ENCODE data around the gene DAPK2. TPM values are rescaled to one million over a fixed set of nuclear protein-coding genes. Genes with fewer than 3 reads are reported as not detected.

DAPK2 gene
- total RNA-seq, 1 donor from 2014 or later, result 9.0 TPM

DNA sequence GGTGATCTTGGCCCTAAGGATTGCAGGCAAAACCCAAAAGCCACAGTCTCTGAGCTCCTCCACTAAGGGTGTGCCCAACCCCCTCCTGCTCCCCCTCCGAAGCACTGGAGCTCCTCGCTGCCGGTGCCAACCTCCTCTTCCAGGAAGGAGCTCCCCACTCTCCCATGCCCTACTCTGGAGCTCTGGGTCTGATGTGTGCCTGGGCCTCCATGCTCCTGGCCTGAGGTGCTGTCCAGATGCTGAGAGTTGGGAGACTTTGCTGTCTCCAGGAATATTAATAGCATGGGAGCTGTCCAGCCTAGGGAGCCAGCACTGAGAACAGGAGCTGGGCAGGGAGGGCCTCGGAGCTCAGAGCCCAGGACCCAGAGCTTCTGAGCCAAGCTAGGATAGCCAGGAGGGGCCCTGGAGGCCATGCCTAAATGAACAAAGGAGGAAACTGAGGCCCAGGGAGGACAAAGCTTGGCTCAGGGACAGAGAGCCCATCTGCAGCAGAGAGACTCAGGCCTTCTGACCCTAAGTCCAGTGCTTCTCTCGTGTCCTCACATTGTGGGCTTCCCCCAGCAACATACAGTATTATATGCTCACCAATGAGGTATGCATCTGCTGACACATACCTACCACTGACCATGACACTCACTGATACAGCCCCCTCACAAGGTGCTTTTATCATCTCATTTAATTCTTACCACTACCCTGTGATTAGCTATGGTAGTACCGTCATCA lies 175.6 kb downstream of the DAPK2 start:
- DNase-seq (ENCODE audit: low spot score), result no peak

- no peak for DNase-seq (ENCODE audit: low spot score)
These were observed 176.3 kb downstream of the DAPK2 start for GRCh38 chr15:63870043-63870394.

DNA sequence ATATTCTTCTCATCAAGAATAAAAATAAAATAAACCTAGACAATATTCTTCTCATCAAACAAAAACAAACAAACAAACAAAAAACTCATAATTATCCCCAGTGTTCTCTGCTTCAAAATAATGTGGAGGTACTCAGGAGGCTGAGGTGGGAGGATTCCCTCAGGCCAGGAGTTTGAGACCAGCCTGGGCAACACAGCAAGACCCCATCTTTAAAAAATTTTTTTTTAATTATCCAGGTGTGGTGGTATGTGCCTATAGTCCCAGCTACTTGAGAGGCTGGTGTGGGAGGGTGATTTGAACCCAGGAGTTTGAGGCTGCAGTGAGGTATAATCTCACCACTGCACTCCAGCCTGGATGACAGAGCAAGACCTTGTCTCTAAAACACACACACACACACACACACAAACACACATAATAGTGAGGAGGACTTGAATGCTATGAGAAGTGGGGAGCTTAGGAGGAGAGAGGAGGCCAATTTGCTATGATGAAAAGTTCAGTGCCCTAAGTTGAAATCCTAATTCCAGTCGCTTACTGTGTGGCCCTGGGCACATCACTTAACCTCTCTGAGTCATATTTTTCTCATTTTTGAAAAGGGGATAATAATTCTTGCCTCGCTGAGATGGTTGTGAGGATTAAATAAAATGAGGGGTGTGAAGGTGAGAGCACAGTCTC lies 176.8 kb downstream of the DAPK2 start:
- no peak for DNase-seq (ENCODE audit: low spot score)

DNA sequence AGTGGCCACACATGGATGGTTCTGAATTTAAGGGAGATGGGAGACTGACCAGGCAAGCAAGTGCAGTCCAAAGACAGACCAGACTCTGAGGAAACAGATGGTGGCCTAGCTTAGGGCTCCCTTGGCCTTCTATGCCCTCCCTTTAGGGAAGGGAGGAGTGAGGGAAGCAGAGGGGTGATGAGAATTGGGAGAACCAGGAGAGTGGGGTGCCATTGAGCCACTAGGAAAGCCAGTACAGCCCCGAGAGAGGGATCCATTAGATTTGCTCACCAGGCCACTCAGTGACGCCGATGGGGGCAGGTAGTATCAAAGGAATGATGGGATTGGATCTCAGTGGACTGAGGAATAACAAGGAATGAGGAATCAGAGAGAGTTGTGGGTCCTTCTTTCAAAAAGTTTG lies 182.1 kb downstream of the DAPK2 start:
- no peak for DNase-seq (ENCODE audit: low spot score)

GRCh38 chr15:63861946-63862517 lies 184.3 kb downstream of the DAPK2 start:
- no peak for DNase-seq (ENCODE audit: low spot score)

DNA sequence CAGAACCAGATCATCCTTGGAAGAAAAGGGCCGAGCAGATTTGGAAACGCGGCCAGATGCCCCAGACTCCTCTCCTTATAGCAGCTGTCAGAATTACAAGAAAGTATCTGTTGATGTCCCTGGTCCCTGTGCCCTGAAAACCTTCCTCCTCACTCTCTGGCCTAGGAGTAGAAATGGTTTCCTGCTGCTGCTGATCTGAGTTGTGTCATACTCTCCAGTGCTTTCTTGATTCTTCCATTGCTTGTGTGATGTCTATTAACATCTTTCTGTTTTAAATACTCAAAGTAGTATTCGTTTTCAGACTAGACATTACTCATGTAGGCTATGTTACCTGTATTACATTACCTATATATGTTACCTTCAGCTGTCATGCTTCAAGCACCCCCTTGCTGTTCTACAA lies 185.7 kb downstream of the DAPK2 start:
- DNase-seq (ENCODE audit: low spot score), result no peak

DNA sequence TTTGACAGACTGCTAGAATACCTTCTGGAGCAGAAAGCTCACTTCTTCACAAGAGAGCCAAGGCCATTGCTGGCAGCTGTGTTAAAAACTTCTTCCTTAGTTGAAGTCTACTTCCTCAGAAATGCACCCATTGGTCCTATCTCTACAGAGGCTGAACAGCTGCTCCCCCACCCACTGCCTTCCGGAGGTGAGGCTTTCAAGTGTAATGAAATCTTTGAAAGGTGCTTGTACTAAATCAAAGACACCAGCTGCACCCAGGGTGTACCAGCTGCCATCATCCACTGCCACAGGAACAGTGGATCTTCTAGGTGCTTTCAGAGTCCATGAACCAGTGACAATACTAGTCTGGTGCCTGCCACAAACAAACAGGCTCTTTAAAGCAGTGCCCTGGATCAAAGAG lies 186.1 kb downstream of the DAPK2 start:
- DNase-seq (ENCODE audit: low spot score), result no peak

- DNase-seq (ENCODE audit: low spot score), result no peak
These were observed 187.4 kb downstream of the DAPK2 start for GRCh38 chr15:63858881-63859280.

DNA sequence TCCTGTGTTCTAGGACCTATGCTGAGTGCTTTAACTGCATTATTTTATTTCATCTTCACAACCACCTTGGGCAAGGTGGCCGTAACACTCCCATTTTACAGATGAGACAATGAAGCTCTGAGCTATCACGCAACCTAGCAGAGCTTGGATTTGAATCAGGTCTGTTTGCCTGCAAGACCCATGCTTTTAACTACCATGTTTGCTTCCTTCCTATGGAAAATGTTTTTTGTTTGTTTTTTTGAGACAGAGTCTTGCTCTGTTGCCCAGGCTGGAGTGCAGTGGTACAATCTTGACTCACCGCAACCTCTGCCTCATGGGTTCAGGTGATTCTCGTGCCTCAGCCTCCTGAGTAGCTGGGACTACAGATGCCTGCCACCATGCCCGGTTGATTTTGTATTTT lies 187.8 kb downstream of the DAPK2 start:
- DNase-seq (ENCODE audit: low spot score), result no peak

DNA sequence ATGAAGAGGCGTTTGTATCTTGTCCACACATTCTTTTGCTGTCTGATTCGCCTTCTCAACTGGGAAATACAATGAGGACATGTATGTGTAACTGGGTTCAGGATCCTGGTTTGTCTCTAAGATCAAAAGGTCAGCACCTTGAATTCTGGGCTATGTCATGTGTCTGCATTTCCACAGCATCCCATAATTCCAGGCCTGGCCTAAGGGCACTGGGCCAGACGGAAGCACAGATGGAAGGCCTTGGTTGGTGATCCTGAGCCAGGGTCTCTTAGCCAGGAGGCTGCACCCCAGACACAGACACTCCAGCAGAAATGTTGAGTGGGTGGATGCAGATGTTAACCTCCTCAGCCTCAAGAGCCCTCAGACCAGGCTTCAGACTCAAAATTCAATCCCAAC lies 188.8 kb downstream of the DAPK2 start:
- no peak for DNase-seq (ENCODE audit: low spot score)

Other genes with a start within 250 kb of the DAPK2 start
- gene HERC1, start 212.5 kb downstream of the DAPK2 start, total RNA-seq, result 126 TPM
- 35.5 TPM for gene CIAO2A, start 47.4 kb upstream of the DAPK2 start, total RNA-seq
- 162 TPM for gene SNX1, start 49.5 kb upstream of the DAPK2 start, total RNA-seq
- gene SNX22, start 105.2 kb upstream of the DAPK2 start, total RNA-seq, result 0.31 TPM
- gene PPIB, start 116.5 kb upstream of the DAPK2 start, total RNA-seq, result 380 TPM